ENCODE results near the gene ME3. TPM values are rescaled to one million over a fixed set of nuclear protein-coding genes. Genes with fewer than 3 reads are reported as not detected.

The ME3 gene
- total RNA-seq, 3 donors from 2014 or later: 5.3 to 10.3 (median 8.3) TPM

DNA sequence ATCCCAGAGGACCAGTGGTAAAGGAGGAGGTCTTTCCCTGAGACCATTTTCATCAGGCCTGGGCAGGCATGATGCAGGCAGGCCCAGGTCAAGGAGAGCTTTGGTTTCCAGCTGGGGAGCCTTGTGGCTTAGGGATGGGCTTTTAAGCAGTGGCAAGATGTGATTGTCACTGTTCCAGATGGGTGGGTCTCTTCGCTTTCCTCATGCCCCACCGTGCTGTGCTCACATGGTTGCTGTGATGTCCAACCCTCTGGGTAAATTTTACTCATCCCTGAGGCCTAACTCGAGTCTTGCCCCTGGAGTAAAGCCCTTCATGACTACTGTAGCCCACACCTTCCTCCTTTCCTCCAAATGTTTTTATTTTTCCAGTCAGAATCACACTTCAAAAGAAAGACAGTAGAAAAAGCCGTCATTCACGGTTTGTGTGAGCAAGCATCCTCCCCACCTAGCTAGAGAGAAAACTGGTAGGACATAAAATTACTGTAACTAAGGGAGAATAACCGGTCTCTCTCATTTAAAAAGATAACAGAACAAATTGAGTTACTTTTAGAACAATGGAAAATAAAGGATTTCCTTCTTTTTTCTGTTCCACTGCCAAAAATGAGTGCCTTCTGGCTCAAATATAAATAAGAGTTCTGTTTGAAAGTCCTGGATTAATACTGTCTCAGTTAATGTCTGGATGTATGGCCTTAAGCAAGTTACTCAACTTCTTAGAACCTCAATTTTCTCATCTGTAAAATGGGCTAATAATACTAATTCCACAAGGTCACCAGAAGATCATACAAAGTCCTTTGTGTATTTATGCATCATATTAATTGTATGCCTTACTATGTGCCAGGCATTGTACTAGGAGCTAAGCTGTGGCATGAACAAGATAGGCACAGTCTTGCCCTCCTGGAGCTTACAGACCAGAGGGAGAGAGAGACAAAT is 84.9 kb downstream of the ME3 start:
- peaks cover 21% of the 10 kb centered on the region for H3K4me1 Mint-ChIP-seq (ENCODE audit: low read depth)
- no peaks in the 10 kb centered on the region for H3K36me3 Mint-ChIP-seq (ENCODE audit: insufficient read depth)
- H3K4me3 Mint-ChIP-seq: no peak overlapping the region
- DNase-seq: no peak
- no peak for ATAC-seq
- no peaks in the 10 kb centered on the region for H3K9me3 Mint-ChIP-seq
- H3K27me3 Mint-ChIP-seq (ENCODE audit: low read depth): no peaks in the 10 kb centered on the region

GRCh38 chr11:86586307-86586706 is 86.1 kb downstream of the ME3 start:
- ATAC-seq (no peak), DNase-seq (no peak)
- no peak overlapping the region for H3K4me3 Mint-ChIP-seq
- H3K27me3 Mint-ChIP-seq (ENCODE audit: low read depth): no peaks in the 10 kb centered on the region
- H3K36me3 Mint-ChIP-seq (ENCODE audit: insufficient read depth): no peaks in the 10 kb centered on the region
- H3K9me3 Mint-ChIP-seq: no peaks in the 10 kb centered on the region
- peaks cover 9% of the 10 kb centered on the region for H3K4me1 Mint-ChIP-seq (ENCODE audit: low read depth)

DNA sequence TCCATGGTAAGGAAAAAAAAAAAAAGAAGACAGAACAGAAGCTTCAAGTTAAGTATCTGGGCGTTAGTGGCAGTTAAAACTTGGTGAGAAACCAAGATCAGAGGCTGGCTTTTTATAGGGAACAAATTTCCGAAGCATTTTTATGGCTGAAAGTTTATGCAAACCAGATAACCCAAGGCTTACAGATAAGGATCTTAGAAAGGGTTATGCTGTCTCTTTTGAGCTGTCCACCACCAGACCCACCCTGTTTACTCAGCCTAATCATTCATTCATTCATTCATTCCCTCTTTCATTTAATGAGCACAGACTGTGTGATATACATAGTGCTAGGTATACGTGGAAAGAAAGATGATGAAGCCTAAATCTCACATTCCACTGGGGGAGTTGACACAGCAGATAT is 89.5 kb downstream of the ME3 start:
- Mint-ChIP-seq H3K4me3 (no peak overlapping the region), H3K9me3 (no peaks in the 10 kb centered on the region), H3K27me3 (ENCODE audit: low read depth) (no peaks in the 10 kb centered on the region), H3K4me1 (ENCODE audit: low read depth) (peaks cover 3% of the 10 kb centered on the region), H3K36me3 (ENCODE audit: insufficient read depth) (no peaks in the 10 kb centered on the region)
- no peak for ATAC-seq
- no peak for DNase-seq

DNA sequence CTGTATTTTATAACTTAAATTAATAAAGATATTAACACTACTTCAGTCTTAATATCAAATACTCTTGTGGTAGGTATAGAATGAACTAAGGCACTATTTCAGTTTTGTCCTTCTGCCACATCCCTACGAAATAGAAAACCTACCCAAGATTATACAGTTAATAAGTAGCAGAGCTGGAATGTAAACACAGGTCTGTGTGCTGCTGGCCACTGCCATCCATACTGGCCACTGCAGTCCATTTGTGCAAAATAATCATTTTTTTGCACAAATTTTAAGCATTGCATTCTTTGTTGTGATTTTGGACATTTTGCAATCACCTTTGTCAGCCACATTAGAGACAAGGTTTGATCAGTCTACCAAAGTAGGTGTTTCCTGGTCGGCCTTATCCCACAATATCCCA is 91.9 kb downstream of the ME3 start:
- Mint-ChIP-seq H3K4me1 (ENCODE audit: low read depth) (no peaks in the 10 kb centered on the region), H3K27me3 (ENCODE audit: low read depth) (no peaks in the 10 kb centered on the region), H3K4me3 (no peak overlapping the region), H3K36me3 (ENCODE audit: insufficient read depth) (no peaks in the 10 kb centered on the region), H3K9me3 (no peaks in the 10 kb centered on the region)
- DNase-seq (no peak), ATAC-seq (no peak)

- Mint-ChIP-seq H3K36me3 (ENCODE audit: insufficient read depth) (no peaks in the 10 kb centered on the region), H3K9me3 (no peaks in the 10 kb centered on the region), H3K27me3 (ENCODE audit: low read depth) (no peaks in the 10 kb centered on the region), H3K4me1 (ENCODE audit: low read depth) (no peaks in the 10 kb centered on the region), H3K4me3 (no peak overlapping the region)
- no peak for ATAC-seq
- no peak for DNase-seq
Observed at GRCh38 chr11:86579406-86579731, 93.0 kb downstream of the ME3 start.

DNA sequence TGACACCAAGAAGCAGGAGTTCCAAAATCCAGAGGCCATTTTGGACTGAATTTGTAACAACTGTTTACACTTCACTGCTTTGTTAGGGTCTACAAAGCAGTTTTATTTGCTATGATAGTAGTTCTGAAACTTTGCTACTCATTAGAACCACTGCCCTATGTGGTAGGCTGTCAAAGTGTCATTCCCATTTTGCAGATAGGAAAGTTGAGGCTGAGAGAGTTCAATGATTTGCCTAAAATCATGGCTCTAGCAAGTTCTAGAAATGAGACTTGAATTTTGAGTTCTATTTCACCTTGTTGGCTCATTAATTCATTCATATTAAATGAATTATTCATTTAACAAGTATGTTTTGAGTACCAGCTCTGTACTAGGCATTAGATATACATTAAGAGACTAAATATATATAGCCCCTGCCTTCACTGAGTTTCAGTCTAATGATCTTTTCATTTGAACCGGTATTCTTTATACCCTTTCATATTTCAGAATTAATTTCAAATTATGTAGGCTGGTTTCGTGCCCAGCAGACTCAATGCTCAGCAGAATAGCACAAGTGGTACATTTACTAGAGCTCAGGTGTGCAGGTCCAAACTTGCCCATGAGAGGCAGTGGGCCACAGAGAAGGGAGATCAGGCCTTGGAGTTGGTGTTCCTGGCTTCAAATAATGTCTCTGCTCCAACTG is 93.5 kb downstream of the ME3 start:
- ATAC-seq: no peak
- no peaks in the 10 kb centered on the region for H3K36me3 Mint-ChIP-seq (ENCODE audit: insufficient read depth)
- no peaks in the 10 kb centered on the region for H3K9me3 Mint-ChIP-seq
- no peaks in the 10 kb centered on the region for H3K4me1 Mint-ChIP-seq (ENCODE audit: low read depth)
- H3K27me3 Mint-ChIP-seq (ENCODE audit: low read depth): no peaks in the 10 kb centered on the region
- no peak overlapping the region for H3K4me3 Mint-ChIP-seq
- no peak for DNase-seq

DNA sequence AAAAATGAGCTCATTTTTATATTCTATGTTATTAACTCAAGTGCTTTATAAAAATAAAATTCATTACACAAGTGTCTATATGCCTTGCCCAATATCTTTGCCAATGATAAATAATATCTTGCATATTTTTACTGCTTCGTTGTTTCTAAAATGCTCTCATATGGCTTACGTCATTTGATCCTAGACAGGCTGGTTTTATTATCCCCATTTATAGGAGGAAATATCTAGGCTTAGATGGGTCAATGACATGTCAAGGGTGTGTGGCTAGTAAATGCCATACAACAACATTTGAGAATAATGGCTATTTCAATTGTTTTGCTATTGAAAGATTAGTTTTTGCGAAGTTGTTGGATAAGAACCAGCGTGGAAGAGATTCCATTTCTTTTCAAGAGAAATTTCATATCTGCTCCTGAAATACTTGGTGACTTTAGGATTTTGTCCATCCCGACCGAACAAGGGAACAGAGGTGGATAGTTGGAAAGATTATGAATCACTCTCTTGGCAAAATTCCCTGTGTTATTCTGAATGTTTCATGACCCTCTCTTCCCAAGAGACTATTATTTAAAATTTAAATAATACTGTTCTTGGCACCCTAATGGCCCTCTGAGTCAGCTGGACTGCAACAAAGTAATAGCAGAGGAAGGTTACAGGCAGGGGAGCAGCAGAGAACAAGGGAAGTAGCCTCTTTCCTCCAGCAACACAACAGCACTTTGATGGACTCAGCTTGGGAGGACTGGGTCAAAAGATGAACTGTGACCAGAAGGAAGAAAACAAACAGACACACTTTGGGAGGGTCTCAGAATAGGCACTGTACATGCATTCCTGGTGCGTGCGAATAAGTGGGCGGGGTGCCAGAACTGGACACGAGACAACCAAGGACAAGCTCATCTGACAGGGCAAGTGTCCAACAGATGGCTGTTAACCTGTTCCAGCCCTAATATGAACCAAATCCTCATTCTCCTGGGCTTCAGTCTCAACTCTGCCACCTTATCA is 94.5 kb downstream of the ME3 start:
- Mint-ChIP-seq H3K27me3 (ENCODE audit: low read depth) (no peaks in the 10 kb centered on the region), H3K9me3 (no peaks in the 10 kb centered on the region), H3K36me3 (ENCODE audit: insufficient read depth) (no peaks in the 10 kb centered on the region), H3K4me3 (no peak overlapping the region), H3K4me1 (ENCODE audit: low read depth) (no peaks in the 10 kb centered on the region)
- DNase-seq: no peak
- no peak for ATAC-seq

- Mint-ChIP-seq H3K27me3 (ENCODE audit: low read depth) (no peaks in the 10 kb centered on the region), H3K4me3 (no peak overlapping the region), H3K9me3 (no peaks in the 10 kb centered on the region), H3K36me3 (ENCODE audit: insufficient read depth) (no peaks in the 10 kb centered on the region), H3K4me1 (ENCODE audit: low read depth) (no peaks in the 10 kb centered on the region)
- ATAC-seq: no peak
- DNase-seq: no peak
Observed at GRCh38 chr11:86576946-86577624, 95.3 kb downstream of the ME3 start.

DNA sequence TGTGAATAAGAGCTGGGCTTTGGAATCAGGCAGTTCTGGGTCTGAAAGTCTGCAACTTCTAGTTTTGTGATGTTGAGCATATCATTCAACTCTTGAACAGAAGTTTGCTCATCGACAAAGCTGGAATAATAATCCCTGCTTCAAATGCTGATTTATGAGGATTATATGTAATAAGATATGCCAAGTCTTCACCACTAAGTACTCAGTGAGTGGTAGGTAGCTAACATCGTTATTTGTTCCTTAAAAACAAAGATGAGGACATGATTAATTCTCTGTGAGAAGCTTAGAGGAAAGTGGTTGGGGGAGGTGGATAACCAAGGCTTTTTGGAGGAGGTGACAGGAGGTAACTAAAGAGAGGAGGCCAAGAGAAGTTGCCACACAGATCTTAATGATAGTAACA is 96.5 kb downstream of the ME3 start:
- Mint-ChIP-seq H3K4me3 (no peak overlapping the region), H3K27me3 (ENCODE audit: low read depth) (no peaks in the 10 kb centered on the region), H3K9me3 (no peaks in the 10 kb centered on the region), H3K36me3 (ENCODE audit: insufficient read depth) (no peaks in the 10 kb centered on the region), H3K4me1 (ENCODE audit: low read depth) (no peaks in the 10 kb centered on the region)
- ATAC-seq (no peak), DNase-seq (no peak)

DNA sequence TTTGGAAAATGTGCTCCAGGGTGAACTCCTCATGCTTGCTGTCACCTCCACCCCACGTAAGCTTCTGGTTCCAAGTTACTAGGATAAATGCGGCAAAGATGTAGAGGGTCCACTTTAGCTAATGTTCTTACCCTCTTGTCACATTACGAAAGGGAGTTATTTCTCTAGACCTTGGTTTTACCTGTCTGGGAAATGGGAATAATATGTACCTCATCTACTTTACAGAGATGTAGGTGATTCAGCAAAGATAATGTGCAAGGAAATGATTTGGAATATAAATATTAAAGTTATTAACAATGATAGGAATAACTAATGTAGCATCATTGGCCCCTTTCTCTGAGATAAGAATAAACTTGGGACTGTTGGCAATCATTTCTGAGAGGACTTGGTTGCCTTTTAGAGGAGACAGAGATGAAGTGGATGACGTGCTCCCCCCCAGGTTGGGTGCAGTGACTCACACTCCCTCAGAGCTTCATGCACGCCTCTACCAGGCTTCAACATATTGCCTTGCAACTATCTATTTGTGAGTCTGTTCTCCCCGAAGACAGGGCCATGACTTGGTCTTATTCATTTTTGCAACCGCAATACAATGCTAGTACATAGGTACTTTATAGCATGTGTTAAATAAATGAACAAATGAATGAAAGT is 97.1 kb downstream of the ME3 start:
- DNase-seq (no peak), ATAC-seq (no peak)
- Mint-ChIP-seq H3K27me3 (ENCODE audit: low read depth) (no peaks in the 10 kb centered on the region), H3K4me3 (no peak overlapping the region), H3K4me1 (ENCODE audit: low read depth) (no peaks in the 10 kb centered on the region), H3K9me3 (no peaks in the 10 kb centered on the region), H3K36me3 (ENCODE audit: insufficient read depth) (no peaks in the 10 kb centered on the region)

GRCh38 chr11:86574493-86575207 is 97.8 kb downstream of the ME3 start:
- H3K4me1 Mint-ChIP-seq (ENCODE audit: low read depth): no peaks in the 10 kb centered on the region
- DNase-seq (no peak), ATAC-seq (no peak)
- H3K9me3 Mint-ChIP-seq: no peaks in the 10 kb centered on the region
- no peaks in the 10 kb centered on the region for H3K27me3 Mint-ChIP-seq (ENCODE audit: low read depth)
- no peak overlapping the region for H3K4me3 Mint-ChIP-seq
- H3K36me3 Mint-ChIP-seq (ENCODE audit: insufficient read depth): no peaks in the 10 kb centered on the region

GRCh38 chr11:86571273-86571948 is 101.0 kb downstream of the ME3 start:
- H3K36me3 Mint-ChIP-seq (ENCODE audit: insufficient read depth): no peaks in the 10 kb centered on the region

DNA sequence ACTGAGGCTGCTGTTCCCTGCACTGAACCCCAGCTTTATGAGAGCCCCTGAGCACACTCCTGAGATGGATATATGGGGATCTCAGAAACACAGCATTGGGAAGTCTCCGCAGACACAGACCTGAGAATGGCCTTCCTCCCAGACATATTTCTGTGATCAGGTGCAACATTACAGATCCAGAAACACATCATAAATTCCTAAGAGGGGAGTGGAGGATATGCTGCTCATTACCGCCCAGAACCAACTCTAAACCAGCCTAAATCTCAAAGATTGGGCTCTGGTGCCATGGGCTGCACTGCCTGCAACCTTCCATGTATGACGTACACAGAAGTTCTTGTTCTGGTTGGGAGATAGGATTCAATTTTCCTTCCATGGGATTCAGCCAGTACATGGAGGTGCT is 102.0 kb downstream of the ME3 start:
- no peak for ATAC-seq
- no peaks in the 10 kb centered on the region for H3K4me1 Mint-ChIP-seq (ENCODE audit: low read depth)
- H3K9me3 Mint-ChIP-seq: no peaks in the 10 kb centered on the region
- no peak for DNase-seq
- H3K27me3 Mint-ChIP-seq (ENCODE audit: low read depth): no peaks in the 10 kb centered on the region
- H3K36me3 Mint-ChIP-seq (ENCODE audit: insufficient read depth): no peaks in the 10 kb centered on the region
- no peak overlapping the region for H3K4me3 Mint-ChIP-seq

More at GRCh38 chr11:86571273-86571948, 101.0 kb downstream of the ME3 start:
- DNase-seq (no peak), ATAC-seq (no peak)
- no peak overlapping the region for H3K4me3 Mint-ChIP-seq
- no peaks in the 10 kb centered on the region for H3K27me3 Mint-ChIP-seq (ENCODE audit: low read depth)
- H3K9me3 Mint-ChIP-seq: no peaks in the 10 kb centered on the region
- no peaks in the 10 kb centered on the region for H3K4me1 Mint-ChIP-seq (ENCODE audit: low read depth)
